Measurements from ENCODE around the gene MTG2.

Gene MTG2, protein sequence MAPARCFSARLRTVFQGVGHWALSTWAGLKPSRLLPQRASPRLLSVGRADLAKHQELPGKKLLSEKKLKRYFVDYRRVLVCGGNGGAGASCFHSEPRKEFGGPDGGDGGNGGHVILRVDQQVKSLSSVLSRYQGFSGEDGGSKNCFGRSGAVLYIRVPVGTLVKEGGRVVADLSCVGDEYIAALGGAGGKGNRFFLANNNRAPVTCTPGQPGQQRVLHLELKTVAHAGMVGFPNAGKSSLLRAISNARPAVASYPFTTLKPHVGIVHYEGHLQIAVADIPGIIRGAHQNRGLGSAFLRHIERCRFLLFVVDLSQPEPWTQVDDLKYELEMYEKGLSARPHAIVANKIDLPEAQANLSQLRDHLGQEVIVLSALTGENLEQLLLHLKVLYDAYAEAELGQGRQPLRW

DNA sequence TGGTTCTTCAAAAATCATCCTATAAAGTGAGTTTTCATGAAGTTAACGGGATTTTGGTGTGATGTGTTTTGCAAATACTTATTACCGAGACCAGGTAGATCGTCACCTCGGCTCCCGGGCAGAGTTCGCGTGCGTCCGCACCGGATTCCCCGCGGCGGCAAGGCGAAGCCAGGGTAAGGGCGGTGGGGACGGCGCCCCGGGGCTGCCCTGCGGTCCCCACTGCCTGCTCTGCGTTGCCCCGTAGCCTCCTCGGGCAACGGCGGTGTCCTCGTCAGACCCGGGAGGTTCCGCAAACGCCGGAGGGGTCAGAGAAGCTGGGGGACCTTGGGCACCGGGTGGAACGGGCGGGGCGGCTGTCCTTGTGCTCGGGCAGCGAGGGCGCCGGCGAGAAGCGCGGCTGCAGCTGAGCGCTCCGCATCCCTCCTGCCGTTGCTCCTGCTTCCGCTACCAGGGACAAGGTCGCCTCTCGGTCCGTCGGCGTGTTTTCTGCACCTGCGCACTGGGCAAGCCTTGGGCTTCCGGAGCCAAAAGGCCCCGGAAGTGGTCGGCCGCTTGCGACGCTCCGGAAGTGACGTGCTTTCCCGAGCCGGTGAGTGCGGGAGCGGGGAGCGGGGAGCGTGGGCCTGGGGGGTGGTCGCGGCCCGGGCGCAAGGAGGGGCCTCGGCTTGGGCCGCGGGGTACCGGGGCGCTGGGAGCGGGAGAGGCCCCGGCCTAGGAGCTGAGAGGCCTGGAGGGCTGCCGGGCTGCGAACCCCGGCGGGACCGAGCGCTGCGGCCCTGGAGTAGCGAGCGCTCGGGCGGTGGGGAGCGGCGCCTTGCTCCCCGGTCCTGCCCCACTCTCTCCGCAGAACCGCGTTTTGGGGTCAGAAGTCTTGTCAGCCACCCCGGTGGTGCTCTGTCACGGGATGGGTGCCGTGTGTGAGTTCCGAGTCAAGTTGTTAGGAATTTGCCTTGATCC is at the start of gene MTG2:
Gene MTG2, plus strand, starts transcription at position 560 of the 957 bp plus-strand sequence. CDS start 10,393 bp downstream, outside the sequence.
- no peak for FAIRE-seq

DNA sequence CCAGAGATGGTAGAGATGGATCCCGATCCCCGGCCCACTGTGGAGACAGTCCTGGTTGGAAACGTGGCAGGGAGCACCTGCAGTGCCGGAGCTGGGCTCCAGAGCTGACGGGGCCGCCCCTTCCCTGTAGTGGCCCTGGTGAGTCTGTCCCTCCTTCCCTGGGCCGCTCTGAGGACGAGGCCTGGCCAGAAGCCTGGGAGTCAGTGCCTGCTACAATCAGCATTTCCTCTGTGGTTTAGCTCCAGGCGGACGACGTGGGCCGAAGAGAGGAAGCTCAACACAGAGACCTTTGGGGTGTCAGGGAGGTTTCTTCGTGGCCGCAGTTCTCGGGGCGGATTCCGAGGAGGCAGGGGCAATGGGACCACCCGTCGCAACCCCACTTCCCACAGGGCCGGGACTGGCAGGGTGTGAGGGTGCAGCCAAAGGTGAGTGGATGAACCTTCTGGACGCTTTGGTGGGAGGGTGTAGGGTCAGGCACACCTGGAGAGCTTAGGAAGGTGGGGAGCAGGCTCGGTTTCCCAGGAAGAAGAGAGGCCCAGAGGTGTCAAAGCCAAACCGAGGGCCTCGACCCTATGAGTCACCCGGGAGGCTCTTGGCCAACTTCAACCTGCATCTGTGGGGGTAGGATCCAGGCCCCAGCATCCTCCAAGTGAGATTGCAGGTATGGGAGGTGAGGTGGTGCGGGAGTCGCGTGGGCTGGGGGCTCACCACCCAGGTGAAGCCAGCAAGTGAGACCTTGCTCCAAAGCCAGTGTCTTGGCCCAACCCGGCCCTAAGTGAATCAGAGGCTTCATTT is 49.6 kb upstream of the MTG2 start:
- FAIRE-seq, result no peak

DNA sequence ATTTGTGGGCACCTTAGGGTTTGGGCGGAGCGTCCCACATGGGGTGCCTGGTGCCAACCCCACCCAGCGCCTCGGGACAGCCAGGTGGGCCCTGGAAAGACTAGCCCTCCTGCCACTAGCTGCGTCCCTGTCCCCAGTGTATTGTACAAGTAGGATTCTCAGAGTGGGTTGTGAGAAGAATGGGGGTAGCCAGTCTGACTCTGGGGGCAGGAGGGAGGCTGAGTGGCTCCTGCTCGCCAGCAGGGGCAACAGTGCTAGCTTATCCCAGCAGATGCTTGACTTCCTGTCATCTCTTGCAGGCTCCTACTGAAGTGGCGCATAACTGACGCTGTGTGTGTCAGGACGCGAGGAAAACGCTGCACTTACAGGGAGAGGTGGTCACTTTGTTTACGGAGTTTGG is 49.0 kb upstream of the MTG2 start:
- FAIRE-seq, result no peak

DNA sequence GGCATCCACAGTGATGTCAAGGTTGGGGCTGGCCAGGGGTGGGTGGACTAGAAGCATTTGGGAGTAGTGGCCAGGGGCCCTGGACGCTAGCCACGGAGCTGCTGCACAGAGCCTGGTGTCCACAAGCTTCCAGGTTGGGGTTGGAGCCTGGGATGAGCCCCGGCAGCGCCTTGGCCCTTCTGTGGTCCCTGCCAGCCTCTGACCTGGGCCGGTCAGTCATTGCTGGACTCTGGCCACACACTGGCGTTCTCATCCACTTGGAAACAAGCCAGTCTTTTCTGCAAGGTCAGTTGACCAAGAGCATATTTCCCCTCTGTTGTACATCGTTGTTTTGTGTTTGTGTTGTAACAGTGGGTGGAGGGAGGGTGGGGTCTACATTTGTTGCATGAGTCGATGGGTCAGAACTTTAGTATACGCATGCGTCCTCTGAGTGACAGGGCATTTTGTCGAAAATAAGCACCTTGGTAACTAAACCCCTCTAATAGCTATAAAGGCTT is 48.0 kb upstream of the MTG2 start:
- no peak for FAIRE-seq

DNA sequence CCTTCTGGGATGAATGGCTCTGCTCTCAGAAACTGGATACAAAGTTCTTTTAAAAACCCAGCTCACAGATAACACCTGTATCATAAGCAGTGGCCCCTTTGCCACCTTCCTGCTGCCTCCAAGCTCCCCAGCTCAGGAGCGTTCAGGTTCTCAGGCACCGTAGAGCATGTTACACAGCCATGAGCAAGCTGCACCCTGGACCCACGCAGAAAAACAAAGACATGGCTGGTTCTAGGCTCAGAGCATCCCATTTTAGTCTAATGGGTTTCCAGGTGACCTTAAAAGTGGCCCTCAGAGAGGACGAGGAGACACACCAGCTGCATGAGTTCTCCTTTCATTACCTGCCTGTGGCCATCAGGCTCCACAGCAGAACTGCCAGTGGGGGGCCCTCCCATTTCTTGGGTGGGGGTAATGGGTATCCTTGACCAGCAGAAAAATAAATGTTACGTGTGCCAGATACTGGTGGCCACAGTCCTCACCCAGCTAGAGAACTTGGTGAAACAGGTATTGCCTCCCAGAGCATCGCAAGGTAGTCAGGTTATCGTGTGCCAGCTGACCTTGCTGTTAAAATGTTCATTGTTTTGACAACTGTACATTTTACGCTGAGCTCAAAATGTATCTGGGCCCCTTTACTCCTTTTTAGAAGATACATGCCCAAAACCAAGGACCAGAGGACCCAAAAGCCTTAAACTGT is 47.1 kb upstream of the MTG2 start:
- FAIRE-seq, result no peak

DNA sequence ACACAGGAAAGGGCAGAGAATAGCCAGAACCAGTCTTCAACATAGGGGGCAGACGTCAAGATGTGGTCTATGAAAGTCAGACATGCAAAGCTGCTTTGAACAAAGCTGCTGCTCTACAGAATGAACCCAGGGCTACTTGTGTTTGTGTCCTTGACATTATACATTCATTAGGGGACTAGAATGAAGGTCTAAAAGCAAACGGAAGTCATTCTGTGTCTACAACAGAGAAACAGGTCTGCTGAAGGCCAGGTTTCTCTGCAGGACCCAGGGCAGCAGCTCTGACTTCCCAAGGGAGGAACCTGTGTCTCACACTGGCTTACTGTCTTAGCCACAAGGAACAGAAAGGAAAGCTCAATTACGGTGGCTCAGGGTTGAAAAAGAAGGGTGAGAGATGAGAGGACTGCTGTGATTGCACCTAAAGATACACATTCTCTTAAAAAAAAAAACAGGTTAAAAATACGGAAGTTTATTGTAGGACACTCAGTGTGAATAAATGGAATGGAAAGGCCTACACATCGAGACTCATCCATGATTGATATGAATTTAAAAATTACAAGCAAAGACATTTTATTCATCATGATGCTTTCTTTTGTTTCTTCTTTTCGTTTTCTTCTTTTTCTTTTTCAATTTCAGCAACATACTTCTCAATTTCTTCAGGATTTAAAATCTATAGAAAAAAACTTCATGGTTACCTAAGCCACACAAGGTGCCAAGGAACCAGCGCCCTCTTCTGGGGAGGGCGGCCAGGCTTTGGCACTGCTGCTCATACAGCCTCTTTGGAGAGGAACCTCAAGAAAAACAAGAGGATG is 46.3 kb upstream of the MTG2 start:
- FAIRE-seq, result no peak

DNA sequence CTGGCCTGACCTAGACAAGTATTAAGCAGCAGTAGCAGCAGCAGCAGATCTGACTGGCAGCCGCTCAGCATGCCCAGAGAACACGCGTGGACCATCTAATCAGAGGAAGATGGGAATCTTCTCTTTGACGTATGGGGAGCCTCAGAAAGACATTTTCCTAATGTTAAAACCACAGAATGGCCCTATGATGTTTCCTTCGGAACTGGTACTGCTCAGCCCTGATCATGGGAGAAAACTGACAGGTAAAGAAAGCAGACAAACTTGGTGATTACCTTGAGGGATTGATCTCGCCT is 45.8 kb upstream of the MTG2 start:
- no peak for FAIRE-seq

DNA sequence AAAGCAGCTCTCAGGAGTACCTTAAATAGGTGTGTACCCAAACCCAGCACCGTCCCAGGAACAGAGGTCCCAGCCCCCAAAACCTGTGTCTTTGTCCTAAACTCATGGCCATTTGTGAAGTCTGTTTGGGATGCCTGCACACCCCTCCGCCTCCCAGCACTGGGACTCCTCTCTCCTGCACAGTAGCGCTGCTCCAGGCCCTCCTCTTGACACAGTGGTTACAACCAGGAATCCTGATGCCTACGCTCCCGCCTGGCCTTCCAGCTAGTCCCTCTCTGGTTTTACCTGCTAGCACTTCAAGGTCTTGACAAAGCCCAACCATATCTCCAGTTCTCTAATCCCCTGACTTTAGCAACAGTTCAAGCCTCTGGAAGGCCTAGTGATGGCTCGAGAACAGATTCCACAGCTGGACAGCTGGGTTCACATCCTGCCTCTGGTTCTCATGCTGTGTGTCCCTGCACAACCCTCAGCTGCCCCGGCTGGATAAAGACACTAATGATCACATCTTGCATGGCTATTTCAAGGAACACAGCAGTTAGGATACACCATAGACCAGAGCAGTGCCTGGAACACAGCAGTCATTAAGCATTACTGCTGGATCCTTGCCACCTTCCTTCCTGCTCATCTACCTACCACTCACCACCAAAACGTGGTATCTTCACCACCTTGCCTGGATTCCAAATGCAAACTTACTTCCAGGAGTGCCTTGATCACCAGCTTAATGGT is 45.2 kb upstream of the MTG2 start:
- FAIRE-seq, result no peak

DNA sequence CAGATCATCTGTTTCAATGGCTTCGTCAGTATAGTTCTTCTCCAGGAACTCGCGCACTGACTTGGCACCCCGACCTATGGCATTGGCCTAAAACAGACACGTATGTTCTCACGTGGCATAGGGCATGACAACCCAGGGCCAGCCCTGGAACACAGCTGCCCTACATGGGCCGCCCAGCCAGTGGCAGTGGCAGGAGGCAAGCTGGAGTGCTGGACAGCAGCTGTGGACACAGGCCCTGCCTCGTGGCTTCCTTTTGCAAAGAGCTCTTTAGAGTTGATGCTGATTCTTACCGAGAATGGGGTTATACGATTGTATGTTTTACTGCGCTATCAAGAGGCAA is 44.7 kb upstream of the MTG2 start:
- FAIRE-seq, result no peak

DNA sequence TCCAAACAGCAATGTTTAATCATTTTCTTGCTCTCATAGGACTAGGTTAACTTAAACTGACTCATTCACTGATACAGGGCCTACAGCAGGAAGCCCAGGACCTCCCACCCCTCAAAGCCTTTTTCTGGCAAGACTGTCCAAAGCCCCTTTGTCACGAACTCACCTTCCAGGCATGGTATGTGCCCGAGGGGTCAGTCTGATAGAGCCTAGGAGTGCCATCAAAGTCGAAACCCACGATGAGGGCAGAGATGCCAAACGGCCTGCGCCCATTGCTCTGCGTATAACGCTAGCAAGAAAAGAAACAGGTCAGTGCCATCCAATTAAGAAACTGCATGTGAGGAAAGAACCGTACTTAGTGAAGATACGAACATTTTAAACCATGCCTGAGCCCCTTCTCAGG is 43.9 kb upstream of the MTG2 start:
- no peak for FAIRE-seq

DNA sequence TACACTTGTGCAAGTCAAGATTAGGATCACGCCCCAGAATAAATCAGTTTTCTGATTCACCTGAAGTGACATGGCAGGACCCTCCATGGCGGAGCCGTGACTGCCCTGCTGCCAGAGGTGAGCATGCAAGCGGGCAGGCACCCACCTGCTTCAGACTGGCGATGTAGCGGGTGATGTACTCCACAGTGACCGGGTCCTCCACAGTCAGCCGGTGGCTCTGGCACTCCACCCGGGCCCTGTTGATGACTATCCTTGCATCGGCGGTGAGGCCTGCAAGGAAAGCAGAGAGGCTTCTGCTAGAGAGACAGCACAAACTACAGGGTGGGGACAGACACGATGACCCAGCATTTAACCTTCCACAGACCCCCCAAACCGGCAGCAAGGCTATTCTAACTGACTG is 43.2 kb upstream of the MTG2 start:
- no peak for FAIRE-seq

DNA sequence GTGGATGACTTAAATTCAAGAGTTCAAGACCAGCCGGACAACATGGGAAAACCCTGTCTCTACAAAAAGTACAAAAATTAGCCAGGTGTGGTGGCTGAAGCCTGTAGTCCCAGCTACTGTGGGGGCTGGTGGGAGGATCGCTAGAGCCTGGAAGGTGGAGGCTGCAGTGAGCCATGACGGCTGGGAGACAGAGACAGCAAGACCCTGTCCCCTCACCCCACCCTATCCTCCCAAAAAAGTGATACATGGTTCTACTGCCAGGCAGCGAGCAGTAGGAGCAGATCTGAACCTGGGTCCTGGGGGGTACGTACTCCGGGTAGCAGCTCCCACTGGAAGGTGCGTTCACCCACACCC is 41.8 kb upstream of the MTG2 start:
- FAIRE-seq, result no peak

DNA sequence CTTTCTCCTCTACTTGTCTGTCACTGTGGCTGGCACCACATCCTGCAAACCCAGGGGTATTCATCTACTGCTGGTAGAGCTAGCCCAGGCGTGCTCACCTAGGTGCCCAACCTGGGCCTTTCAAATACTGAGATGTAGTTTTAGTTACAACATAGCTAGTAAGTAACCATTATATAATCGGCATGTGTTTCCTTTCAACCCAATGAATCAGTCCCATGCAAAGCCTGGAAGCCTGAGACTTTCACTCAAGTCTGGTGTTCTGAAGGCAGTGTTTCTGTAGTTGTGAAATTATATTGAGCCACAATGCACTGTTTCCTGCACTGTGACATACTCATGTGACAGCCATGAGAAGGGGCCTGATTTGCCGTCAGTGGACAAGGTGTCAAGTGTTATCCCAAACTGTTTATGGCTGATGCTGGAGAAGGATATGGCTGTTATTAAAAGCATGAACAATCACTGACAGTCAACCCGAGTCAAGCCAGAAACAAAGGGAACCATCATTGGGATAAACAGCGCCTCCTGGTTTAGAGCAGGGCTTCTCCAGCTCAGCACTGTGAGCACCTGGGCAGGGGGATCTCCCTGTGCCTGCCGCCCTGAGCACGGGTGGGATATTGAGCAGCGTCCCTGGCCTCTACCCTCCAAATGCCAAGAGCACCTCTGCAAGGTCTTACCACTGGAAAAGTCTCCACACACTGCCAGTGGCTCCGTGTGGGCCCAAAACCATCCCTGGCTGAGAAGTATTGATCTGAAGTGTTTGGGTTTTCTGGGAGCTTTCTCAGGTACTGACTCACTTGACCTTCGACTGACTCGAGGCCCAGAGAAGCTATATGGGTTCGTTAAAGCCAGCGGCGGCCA is 41.2 kb upstream of the MTG2 start:
- FAIRE-seq, result no peak

DNA sequence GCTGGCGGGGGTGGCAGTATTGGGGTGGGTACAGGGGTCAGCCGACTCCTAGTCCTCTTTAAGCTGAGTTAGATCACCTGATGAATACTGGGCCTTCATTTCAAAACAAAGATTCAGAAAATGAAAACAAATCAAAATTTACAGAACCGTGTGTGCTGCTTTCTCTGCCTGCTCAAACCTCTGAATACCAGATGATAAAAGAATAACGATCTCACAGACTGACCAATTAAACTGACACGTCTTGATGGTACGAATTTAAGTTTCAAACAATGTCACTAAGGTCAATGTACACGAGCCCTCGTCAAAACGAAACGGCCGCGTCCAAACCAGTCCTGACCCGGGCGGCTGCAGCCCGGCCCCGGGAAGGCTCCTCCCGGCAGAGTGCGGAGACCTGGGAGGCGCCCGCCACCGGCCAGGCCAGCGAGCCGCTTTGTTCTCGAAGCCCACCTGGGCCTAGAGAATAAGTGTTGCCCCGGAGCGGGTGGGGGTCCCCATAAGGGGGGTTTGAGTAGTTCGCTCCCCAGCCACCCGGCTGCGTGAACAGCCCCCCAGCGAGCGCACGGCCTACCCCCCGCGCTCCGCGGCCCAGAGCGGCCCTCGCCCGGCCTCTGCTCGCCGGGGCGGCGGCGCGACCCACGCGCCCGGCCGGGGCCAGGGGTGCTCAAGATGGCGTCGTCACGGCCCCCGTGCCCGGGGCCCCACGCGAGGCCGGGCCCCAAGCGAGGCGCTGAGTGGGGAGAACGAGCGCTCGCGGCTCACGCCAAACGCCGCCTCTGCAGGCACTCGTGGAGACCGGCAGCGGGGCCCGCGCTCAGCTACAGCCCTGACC is 40.4 kb upstream of the MTG2 start:
- FAIRE-seq, result no peak

DNA sequence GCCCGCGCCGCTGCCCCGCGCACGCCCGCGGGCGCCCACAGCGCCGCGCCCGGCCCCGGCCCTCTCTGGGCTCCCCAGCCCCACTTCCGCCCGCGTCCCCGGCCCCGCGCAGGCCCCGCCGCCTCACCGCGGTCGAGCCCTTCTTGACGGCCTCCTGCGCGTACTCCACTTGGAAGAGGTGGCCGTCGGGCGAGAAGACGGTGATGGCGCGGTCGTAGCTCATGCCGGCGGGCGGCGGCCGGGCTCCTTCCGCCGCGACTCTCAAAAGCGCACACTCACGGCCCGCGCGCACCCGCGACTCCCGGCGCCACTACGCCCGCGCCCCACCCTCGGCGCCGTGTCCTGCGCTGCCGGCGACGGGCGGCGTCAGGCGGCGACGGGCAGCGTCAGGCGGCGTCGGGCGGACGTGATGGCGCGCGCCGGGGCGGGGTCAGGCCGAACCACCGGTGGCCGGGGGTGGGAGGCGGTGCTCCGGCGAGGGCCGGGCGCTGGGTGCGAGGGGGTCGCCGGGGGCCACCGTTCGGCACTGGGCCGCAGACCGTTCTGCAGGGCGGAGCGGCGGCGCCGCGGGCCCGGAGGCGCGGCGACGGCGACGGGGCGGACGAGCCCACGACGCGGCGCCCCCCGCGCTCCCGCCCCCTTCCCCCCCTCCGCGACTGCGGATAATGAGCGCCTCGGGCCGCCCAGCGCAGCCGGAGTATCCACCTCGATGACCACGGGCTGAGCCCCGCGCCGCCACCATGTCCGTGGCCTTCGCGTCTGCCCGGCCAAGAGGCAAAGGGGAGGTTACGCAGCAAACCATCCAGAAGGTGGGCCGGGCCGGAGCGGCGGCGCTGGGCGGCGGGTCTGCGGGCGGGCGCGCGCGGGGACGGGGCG is 39.5 kb upstream of the MTG2 start, which contains the start of the genes PSMA7 and SS18L1:
Gene PSMA7, minus strand, starts transcription at position 314 of the 876 bp plus-strand sequence. Its CDS starts 91 bp downstream, at position 223.
Gene SS18L1, plus strand, starts transcription at position 689 of the 876 bp plus-strand sequence. Its CDS starts 52 bp downstream, at position 741.
- no peak for FAIRE-seq

DNA sequence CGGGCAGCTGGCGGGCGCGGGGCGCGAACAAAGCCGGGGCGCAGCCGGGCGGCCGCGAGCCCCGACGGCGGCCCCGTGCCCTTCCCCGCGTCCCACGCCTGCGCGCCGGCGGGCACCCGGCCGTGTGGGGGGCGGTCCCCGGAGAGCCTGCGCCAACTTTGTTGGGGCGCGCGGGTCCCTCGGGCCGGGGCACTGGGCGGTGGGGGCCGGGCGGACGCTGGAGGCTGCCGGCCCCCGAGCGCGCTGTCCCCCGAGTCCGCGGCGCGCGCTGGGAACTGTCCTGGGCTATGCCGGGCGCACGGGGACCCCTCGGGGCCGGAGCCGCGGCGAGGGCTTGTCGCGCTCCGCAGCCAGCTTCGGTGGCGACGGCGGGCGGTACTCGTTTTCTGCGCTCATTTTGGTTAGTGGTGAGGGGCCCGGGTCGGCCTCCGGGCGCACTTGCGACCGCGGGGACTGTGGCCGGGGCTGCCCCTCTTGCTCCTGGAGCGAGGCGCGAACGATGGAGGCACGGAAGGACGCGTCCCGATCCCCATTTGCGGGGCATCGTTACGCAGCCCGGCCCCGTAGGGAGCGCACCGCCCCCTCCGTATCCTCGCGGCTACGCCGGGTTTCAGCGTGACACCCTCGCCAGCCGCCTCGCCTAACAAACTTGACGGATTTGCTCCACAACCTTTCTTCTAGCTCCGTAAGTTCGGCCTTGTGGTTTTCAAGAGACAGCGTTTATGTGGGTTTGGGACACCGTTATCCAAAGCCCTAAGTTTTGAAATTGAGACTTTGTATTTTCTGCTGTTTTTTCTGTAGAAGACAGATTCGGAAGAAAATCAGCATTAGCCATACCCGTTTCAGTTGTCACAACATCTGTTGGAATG is 38.6 kb upstream of the MTG2 start:
- FAIRE-seq, result no peak

DNA sequence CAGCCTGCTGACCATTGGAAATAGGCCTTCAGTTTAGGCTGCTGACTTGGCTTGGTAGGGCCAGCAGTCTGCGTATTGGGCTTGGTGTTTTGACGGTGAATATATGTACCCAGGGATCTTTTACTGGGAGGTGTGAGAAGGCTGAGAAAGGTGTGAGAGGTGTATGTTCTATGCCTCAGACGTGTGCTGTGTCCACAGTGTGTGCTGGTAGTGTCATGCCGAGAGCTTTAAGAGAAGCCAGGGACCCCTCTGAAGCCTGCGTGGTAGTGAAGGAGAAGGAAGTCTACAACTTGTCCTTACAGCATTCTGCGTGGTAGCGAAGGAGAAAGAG is 37.2 kb upstream of the MTG2 start:
- FAIRE-seq, result no peak
